ENCODE measurements around the gene TENM4. TPM values are rescaled to one million over a fixed set of nuclear protein-coding genes. Genes with fewer than 3 reads are reported as not detected.
"Not testable (repeated sequence)": the region's sequence is repeated elsewhere in the genome, so short reads cannot be mapped to it uniquely, and the experiment has no call there.

The TENM4 gene
- total RNA-seq, 2 experiments from 2014 or later = not detected

- Mint-ChIP-seq H3K27ac (no peak overlapping the region), H3K4me1 (ENCODE audit: low read depth) (no peaks in the 10 kb centered on the region), H3K4me3 (no peak overlapping the region), H3K9me3 (no peaks in the 10 kb centered on the region), H3K27me3 (peaks cover 3% of the 10 kb centered on the region), H3K36me3 (no peaks in the 10 kb centered on the region)
- POLR2A ChIA-PET = no interaction called here
- no peak for DNase-seq
- intact Hi-C loops (cut with micrococcal nuclease) = no loop called here
- CTCF ChIA-PET = no interaction called here
Measured at GRCh38 chr11:78889698-78890097, 551.1 kb downstream of the TENM4 start.

- Mint-ChIP-seq H3K27ac (no peak overlapping the region), H3K4me3 (no peak overlapping the region), H3K27me3 (peaks cover 3% of the 10 kb centered on the region), H3K4me1 (ENCODE audit: low read depth) (no peaks in the 10 kb centered on the region), H3K9me3 (no peaks in the 10 kb centered on the region), H3K36me3 (no peaks in the 10 kb centered on the region)
- intact Hi-C loops (cut with micrococcal nuclease) = no loop called here
- no peak for DNase-seq
- CTCF ChIA-PET = no interaction called here
- POLR2A ChIA-PET = no interaction called here
Measured at GRCh38 chr11:78886616-78887015, 554.2 kb downstream of the TENM4 start.

- H3K4me1 Mint-ChIP-seq (ENCODE audit: low read depth) = no peaks in the 10 kb centered on the region
- CTCF ChIA-PET = no interaction called here
- intact Hi-C loops (cut with micrococcal nuclease) = no loop called here
Measured at GRCh38 chr11:78884761-78885160, 556.1 kb downstream of the TENM4 start.

GRCh38 chr11:78883506-78883905, 557.3 kb downstream of the TENM4 start:
- DNase-seq = no peak
- no peaks in the 10 kb centered on the region for H3K4me1 Mint-ChIP-seq (ENCODE audit: low read depth)

More at GRCh38 chr11:78884761-78885160, 556.1 kb downstream of the TENM4 start:
- no peaks in the 10 kb centered on the region for H3K36me3 Mint-ChIP-seq
- H3K27ac Mint-ChIP-seq = no peak overlapping the region
- no peak for DNase-seq
- peaks cover 3% of the 10 kb centered on the region for H3K27me3 Mint-ChIP-seq
- no peaks in the 10 kb centered on the region for H3K9me3 Mint-ChIP-seq
- POLR2A ChIA-PET = no interaction called here
- no peak overlapping the region for H3K4me3 Mint-ChIP-seq

GRCh38 chr11:78879094-78879980, 561.5 kb downstream of the TENM4 start:
- POLR2A ChIA-PET; intact Hi-C loops (cut with micrococcal nuclease); H3K4me3 Mint-ChIP-seq; H3K27ac Mint-ChIP-seq; CTCF ChIA-PET; H3K27me3 Mint-ChIP-seq; H3K9me3 Mint-ChIP-seq; DNase-seq; H3K4me1 Mint-ChIP-seq (ENCODE audit: low read depth); H3K36me3 Mint-ChIP-seq: not testable (repeated sequence)

More at GRCh38 chr11:78883506-78883905, 557.3 kb downstream of the TENM4 start:
- H3K27ac Mint-ChIP-seq = no peak overlapping the region
- H3K9me3 Mint-ChIP-seq = peaks cover 4% of the 10 kb centered on the region
- ChIA-PET CTCF (no interaction called here), POLR2A (no interaction called here)
- H3K36me3 Mint-ChIP-seq = no peaks in the 10 kb centered on the region
- intact Hi-C loops (cut with micrococcal nuclease) = no loop called here
- H3K4me3 Mint-ChIP-seq = no peak overlapping the region
- H3K27me3 Mint-ChIP-seq = peaks cover 1% of the 10 kb centered on the region

- CTCF ChIA-PET = no interaction called here
- Mint-ChIP-seq H3K36me3 (no peaks in the 10 kb centered on the region), H3K4me1 (ENCODE audit: low read depth) (no peaks in the 10 kb centered on the region), H3K27ac (no peak overlapping the region), H3K4me3 (no peak overlapping the region), H3K9me3 (peaks cover 9% of the 10 kb centered on the region), H3K27me3 (no peaks in the 10 kb centered on the region)
- intact Hi-C loops (cut with micrococcal nuclease) = no loop called here
- no peak for DNase-seq
- POLR2A ChIA-PET = no interaction called here
Measured at GRCh38 chr11:78878631-78879030, 562.2 kb downstream of the TENM4 start.

- POLR2A ChIA-PET = no interaction called here
- Mint-ChIP-seq H3K36me3 (no peaks in the 10 kb centered on the region), H3K9me3 (peaks cover 9% of the 10 kb centered on the region), H3K27ac (no peak overlapping the region), H3K27me3 (no peaks in the 10 kb centered on the region), H3K4me3 (no peak overlapping the region), H3K4me1 (ENCODE audit: low read depth) (no peaks in the 10 kb centered on the region)
- intact Hi-C loops (cut with micrococcal nuclease) = no loop called here
- DNase-seq = no peak
- CTCF ChIA-PET = interaction anchor here (1.3 kb wide), 1 partner anchor 231 kb away, joined by 3 read pairs; no protein-coding TSS in a partner anchor
Measured at GRCh38 chr11:78876676-78877075, 564.2 kb downstream of the TENM4 start.

GRCh38 chr11:78870655-78871054, 570.2 kb downstream of the TENM4 start:
- DNase-seq = no peak
- Mint-ChIP-seq H3K9me3 (no peaks in the 10 kb centered on the region), H3K4me1 (ENCODE audit: low read depth) (no peaks in the 10 kb centered on the region), H3K36me3 (no peaks in the 10 kb centered on the region), H3K27ac (no peak overlapping the region), H3K4me3 (no peak overlapping the region), H3K27me3 (peaks cover 6% of the 10 kb centered on the region)
- ChIA-PET CTCF (no interaction called here), POLR2A (no interaction called here)
- intact Hi-C loops (cut with micrococcal nuclease) = no loop called here

GRCh38 chr11:78869293-78869692, 571.5 kb downstream of the TENM4 start:
- ChIA-PET POLR2A (no interaction called here), CTCF (no interaction called here)
- H3K36me3 Mint-ChIP-seq = no peaks in the 10 kb centered on the region
- no peak for DNase-seq
- no peak overlapping the region for H3K27ac Mint-ChIP-seq
- H3K9me3 Mint-ChIP-seq = no peaks in the 10 kb centered on the region
- H3K4me3 Mint-ChIP-seq = no peak overlapping the region
- intact Hi-C loops (cut with micrococcal nuclease) = no loop called here
- H3K4me1 Mint-ChIP-seq (ENCODE audit: low read depth) = no peaks in the 10 kb centered on the region
- peaks cover 6% of the 10 kb centered on the region for H3K27me3 Mint-ChIP-seq

- POLR2A ChIA-PET = no interaction called here
- Mint-ChIP-seq H3K36me3 (no peaks in the 10 kb centered on the region), H3K27ac (no peak overlapping the region), H3K4me3 (no peak overlapping the region), H3K4me1 (ENCODE audit: low read depth) (no peaks in the 10 kb centered on the region), H3K9me3 (no peaks in the 10 kb centered on the region), H3K27me3 (peaks cover 6% of the 10 kb centered on the region)
- no peak for DNase-seq
- CTCF ChIA-PET = no interaction called here
- intact Hi-C loops (cut with micrococcal nuclease) = no loop called here
Measured at GRCh38 chr11:78868563-78868962, 572.3 kb downstream of the TENM4 start.

- CTCF ChIA-PET = no interaction called here
Measured at GRCh38 chr11:78860720-78861422, 580.0 kb downstream of the TENM4 start.

GRCh38 chr11:78857688-78858087, 583.1 kb downstream of the TENM4 start:
- peaks cover 3% of the 10 kb centered on the region for H3K27me3 Mint-ChIP-seq
- CTCF ChIA-PET = no interaction called here
- POLR2A ChIA-PET = no interaction called here

More at GRCh38 chr11:78860720-78861422, 580.0 kb downstream of the TENM4 start:
- Mint-ChIP-seq H3K36me3 (no peaks in the 10 kb centered on the region), H3K27ac (no peak overlapping the region), H3K4me1 (ENCODE audit: low read depth) (no peaks in the 10 kb centered on the region), H3K27me3 (peaks cover 3% of the 10 kb centered on the region), H3K9me3 (no peaks in the 10 kb centered on the region), H3K4me3 (no peak overlapping the region)
- DNase-seq = no peak
- intact Hi-C loops (cut with micrococcal nuclease) = no loop called here
- POLR2A ChIA-PET = no interaction called here

GRCh38 chr11:78856211-78856610, 584.6 kb downstream of the TENM4 start:
- intact Hi-C loops (cut with micrococcal nuclease) = no loop called here
- Mint-ChIP-seq H3K27me3 (peaks cover 3% of the 10 kb centered on the region), H3K27ac (no peak overlapping the region), H3K4me1 (ENCODE audit: low read depth) (no peaks in the 10 kb centered on the region), H3K4me3 (no peak overlapping the region), H3K36me3 (no peaks in the 10 kb centered on the region), H3K9me3 (no peaks in the 10 kb centered on the region)
- ChIA-PET POLR2A (no interaction called here), CTCF (no interaction called here)
- no peak for DNase-seq

More at GRCh38 chr11:78857688-78858087, 583.1 kb downstream of the TENM4 start:
- Mint-ChIP-seq H3K4me1 (ENCODE audit: low read depth) (no peaks in the 10 kb centered on the region), H3K36me3 (no peaks in the 10 kb centered on the region), H3K27ac (no peak overlapping the region), H3K9me3 (no peaks in the 10 kb centered on the region), H3K4me3 (no peak overlapping the region)
- no peak for DNase-seq
- intact Hi-C loops (cut with micrococcal nuclease) = no loop called here
